ENCODE results near the gene AUTS2.

DNA sequence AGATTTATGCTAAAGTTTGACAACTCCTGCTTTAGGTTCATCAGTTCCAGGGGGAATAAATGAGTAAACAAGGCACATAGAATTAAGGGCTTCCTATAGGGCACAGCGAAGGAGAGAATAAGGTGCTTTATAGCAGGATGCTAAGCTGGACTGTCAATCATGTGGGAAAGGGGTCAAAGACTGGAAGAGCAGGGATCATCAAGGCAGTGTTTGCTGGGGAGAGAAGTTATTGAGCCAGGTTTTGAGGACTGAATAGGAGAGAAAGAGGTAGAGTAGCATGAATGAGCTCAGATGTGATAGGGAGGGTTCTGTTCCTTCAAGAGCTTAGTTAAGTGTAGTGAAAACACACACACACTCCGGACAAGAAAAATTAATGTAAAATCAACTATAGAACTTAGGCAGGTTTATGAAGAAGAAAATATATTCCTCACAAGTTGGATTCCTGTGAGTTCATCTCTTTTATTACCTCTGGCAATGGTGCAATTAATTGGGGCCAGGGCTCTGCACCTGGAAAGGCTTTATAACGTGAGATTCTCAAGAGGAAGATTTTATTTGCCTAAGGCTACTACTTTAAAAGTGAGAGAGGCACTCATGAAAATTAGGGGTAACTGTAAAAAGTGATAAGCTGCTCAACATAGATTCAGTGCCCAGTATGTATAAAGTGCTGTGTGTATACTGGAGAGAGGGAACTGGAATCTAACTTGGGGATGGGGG lies 222.4 kb downstream of the AUTS2 start:
- TF ChIP-seq NBN (IDR thresholded peaks at IDR 0.05; ENCODE audit: low read depth): no peak
- TF ChIP-seq FOXJ3 (CRISPR knock-in tag; IDR thresholded peaks at IDR 0.05): no peak
- TF ChIP-seq, protein P1, sequence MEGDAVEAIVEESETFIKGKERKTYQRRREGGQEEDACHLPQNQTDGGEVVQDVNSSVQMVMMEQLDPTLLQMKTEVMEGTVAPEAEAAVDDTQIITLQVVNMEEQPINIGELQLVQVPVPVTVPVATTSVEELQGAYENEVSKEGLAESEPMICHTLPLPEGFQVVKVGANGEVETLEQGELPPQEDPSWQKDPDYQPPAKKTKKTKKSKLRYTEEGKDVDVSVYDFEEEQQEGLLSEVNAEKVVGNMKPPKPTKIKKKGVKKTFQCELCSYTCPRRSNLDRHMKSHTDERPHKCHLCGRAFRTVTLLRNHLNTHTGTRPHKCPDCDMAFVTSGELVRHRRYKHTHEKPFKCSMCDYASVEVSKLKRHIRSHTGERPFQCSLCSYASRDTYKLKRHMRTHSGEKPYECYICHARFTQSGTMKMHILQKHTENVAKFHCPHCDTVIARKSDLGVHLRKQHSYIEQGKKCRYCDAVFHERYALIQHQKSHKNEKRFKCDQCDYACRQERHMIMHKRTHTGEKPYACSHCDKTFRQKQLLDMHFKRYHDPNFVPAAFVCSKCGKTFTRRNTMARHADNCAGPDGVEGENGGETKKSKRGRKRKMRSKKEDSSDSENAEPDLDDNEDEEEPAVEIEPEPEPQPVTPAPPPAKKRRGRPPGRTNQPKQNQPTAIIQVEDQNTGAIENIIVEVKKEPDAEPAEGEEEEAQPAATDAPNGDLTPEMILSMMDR (IDR thresholded peaks at IDR 0.05 in 2 of 3, conservative IDR thresholded peaks at IDR 0.05 in 1 of 3; ENCODE audit: insufficient read depth in 2 of 3, low read depth in 1 of 3, low read length in 3 of 3): no peak
